ENCODE results near the gene LCE1B.

The LCE1B gene

GRCh38 chr1:152811671-152812070 is at the start of gene LCE1B:
Gene LCE1B (plus strand): TSS chr1:152811971. CDS start chr1:152812447, 476 bp downstream.
- H3K4me3 ChIP-seq (ENCODE audit: control insufficient read depth, low read depth, low read length), result no peak within 1 kb of the TSS
- TF ChIP-seq CTCF (IDR thresholded peaks at IDR 0.05; ENCODE audit: control insufficient read depth, insufficient read depth, low read depth, low read length, missing control alignments), result no peak
- DNase-seq (ENCODE audit: low read depth), result no peak

DNA sequence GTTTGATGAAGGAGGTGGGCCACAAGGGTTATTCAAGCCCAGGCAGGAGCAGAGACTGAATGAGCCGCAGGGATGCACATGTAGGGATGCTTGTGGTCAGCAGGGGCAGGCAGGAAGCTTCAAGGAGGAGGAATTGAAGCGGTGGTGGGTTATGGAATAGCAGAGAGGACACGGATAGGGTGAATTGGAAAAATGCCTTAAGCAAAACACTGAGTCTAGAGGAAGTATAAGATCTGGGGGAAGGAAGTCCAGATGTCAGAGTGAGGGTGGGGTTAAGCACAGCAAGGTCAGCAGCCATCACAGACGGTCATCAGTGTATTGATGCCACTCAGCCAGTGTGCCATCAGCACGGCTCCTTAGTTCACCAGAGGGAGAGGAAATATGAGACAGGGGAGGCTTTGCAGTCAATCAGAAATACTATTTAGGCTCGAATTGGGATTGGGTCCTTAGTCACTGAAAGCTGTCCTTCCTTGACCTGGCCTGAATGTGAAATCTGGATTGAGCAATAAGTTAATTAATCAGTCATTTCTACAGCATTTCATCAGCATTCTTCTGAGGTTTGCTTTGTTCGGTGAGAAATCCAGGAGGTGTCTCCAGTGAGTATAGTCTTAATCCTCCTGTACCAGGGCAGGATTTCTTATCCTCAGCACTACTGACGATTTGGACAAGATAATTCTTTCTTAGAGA is 42.8 kb upstream of the LCE1B start:
- no peak overlapping the region for H3K4me3 ChIP-seq (ENCODE audit: control insufficient read depth, low read depth, low read length)
- TF ChIP-seq CTCF (IDR thresholded peaks at IDR 0.05; ENCODE audit: control insufficient read depth, insufficient read depth, low read depth, low read length, missing control alignments), result no peak
- no peak for DNase-seq (ENCODE audit: low read depth)

DNA sequence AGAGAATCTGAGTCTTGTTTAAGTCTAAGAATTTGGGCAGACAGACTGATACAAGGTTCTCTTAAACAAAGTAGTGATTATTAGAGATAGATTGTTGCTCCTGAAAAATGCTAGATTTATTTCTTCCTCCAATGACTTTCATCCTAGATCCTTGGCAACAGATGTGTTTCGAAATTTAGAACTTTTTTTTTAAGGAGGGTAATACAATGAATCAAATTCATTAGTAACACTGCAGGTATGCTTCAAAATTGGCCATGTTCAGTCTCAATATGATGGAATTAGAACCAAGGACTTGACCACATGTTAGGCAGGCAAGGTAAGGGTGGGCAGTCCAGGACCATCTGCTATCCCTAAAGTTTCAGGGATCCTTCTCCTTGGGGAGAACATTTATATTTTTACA is 41.4 kb upstream of the LCE1B start:
- TF ChIP-seq CTCF (IDR thresholded peaks at IDR 0.05; ENCODE audit: control insufficient read depth, insufficient read depth, low read depth, low read length, missing control alignments), result no peak
- no peak for DNase-seq (ENCODE audit: low read depth)
- no peak overlapping the region for H3K4me3 ChIP-seq (ENCODE audit: control insufficient read depth, low read depth, low read length)

DNA sequence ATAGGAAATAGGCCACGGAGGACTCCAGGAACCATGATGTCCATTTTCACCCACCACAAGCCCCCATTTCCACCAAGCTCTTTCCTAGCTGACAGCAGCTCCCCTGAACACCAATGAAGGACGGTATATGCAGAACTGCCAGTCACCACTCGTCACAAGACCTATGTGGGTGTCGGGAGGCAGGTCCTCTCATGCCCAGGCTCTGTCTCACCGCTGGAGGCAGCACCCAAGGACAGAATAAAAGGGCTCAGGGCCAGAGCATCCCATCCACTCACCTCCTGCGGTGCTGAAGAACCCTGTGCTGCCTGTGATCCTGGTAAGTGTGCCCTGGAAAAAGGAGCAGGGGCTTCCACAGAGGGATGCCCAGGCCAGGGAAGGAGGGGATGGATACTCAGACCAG is 36.9 kb upstream of the LCE1B start, which contains the start of gene LCE1F:
Gene LCE1F, plus strand, starts transcription at position 266 of the 400 bp plus-strand sequence. CDS start 1,232 bp downstream, outside the sequence.
- DNase-seq (ENCODE audit: low read depth), result no peak
- TF ChIP-seq CTCF (IDR thresholded peaks at IDR 0.05; ENCODE audit: control insufficient read depth, insufficient read depth, low read depth, low read length, missing control alignments), result no peak
- no peak within 1 kb of the TSS for H3K4me3 ChIP-seq (ENCODE audit: control insufficient read depth, low read depth, low read length)

GRCh38 chr1:152776361-152776760 is 35.4 kb upstream of the LCE1B start:
- TF ChIP-seq CTCF (IDR thresholded peaks at IDR 0.05; ENCODE audit: control insufficient read depth, insufficient read depth, low read depth, low read length, missing control alignments), result no peak
- H3K4me3 ChIP-seq (ENCODE audit: control insufficient read depth, low read depth, low read length), result no peak overlapping the region
- DNase-seq (ENCODE audit: low read depth), result no peak

DNA sequence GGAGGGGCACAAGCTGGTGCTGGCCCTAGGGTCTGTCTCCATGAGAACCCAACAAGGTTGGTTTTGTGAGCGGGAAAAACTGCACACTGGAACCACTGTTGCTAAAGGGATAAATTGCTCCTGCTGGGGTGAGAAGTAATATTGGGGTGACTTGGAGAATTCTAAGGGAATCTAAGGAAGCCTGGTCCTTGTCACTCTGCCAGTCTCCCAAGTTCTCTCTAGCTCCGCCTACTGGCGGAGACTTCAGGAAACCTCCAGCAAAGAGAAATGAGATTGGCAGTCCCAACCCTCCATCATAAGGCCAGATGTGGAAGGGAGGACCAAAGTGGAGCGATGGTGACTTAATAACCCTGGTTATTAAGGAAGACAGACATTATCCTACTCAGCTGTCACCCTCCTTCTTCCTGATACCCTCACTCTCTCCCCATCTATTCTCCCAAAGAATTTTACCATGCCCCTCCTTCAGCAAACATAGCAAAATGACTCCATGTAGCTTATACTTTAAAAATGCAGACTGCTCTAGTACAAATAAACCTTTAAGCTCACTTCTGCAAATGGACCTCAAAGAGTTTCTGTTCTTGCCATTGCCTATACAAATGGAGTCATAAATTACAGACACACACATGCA is 34.1 kb upstream of the LCE1B start:
- TF ChIP-seq CTCF (IDR thresholded peaks at IDR 0.05; ENCODE audit: control insufficient read depth, insufficient read depth, low read depth, low read length, missing control alignments), result no peak
- no peak overlapping the region for H3K4me3 ChIP-seq (ENCODE audit: control insufficient read depth, low read depth, low read length)
- no peak for DNase-seq (ENCODE audit: low read depth)

All from AG09309 (cell line).